Tibial artery (tissue), 4 donors: ENCODE results near the gene GCDH.

Experiments used
- DNase-seq, 2 donors: peaks; one replicate each; pipeline ENCODE4 v3.0.0-alpha.2; 2019
- H3K27ac ChIP-seq, 2 donors: fragments of 200-600 bp; sonication (generic) in 1 of 2; 1 replicate in 1 of 2; 2 replicates in 1 of 2; pipeline ENCODE4 v1.5.1; 2018 to 2019; ENCODE audit warnings: mild to moderate bottlenecking in 1 of 2
- H3K27me3 ChIP-seq, 2 donors: fragments of 200-600 bp; sonication (generic) in 1 of 2; one replicate each; pipeline versions ENCODE4 v1.5.1 to v1.6.0; 2016 to 2019
- H3K36me3 ChIP-seq, 3 donors: fragments of 200-600 bp; sonication (generic) in 2 of 3; one replicate each; pipeline ENCODE4 v1.5.1; 2016 to 2019; ENCODE audit warnings: mild to moderate bottlenecking in 2 of 3
- H3K4me1 ChIP-seq, 4 donors: fragments of 200-600 bp; sonication (generic) in 2 of 4; 1 replicate in 3 of 4; 2 replicates in 1 of 4; pipeline ENCODE4 v1.5.1; 2016 to 2019
- H3K4me3 ChIP-seq, 2 donors: fragments of 200-600 bp; sonication (generic) in 1 of 2; 1 replicate in 1 of 2; 2 replicates in 1 of 2; pipeline ENCODE4 v1.5.1; 2018 to 2019; ENCODE audit warnings: mild to moderate bottlenecking in 2 of 2
- H3K9me3 ChIP-seq, 3 donors: fragments of 200-600 bp; sonication (generic) in 1 of 3; one replicate each; pipeline ENCODE4 v1.5.1; 2016 to 2019
- CTCF ChIP-seq, 2 experiments: fragments of 200-600 bp in 1 of 2; fragments of 450-650 bp in 1 of 2; IDR thresholded peaks; one replicate each; pipeline ENCODE4 v1.5.1; 2017 to 2019; ENCODE audit warnings: antibody characterized with exemption in 2 of 2, mild to moderate bottlenecking in 1 of 2, moderate library complexity in 1 of 2
- intact Hi-C: fragments of 100-400 bp; cut with DNase I; formaldehyde crosslinking; loops from one replicate; pipeline ENCODE4 v1.15.0; 2023; ENCODE audit warnings: low total_unique reads

GCDH gene

GRCh38 chr19:12847159-12848139 is 43.5 kb upstream of the GCDH start:
- no peak overlapping the region for H3K27ac ChIP-seq
- H3K36me3 ChIP-seq: no peaks in the 10 kb centered on the region
- intact Hi-C loops: loop anchor here (5.0 kb wide), 1 partner anchor 80 kb away; no protein-coding TSS in a partner anchor
- peak; percentile 98 to 99 for TF ChIP-seq CTCF (IDR thresholded peaks at IDR 0.05)
- peaks cover 0 to 56% of the 10 kb centered on the region in 2 donors for H3K27me3 ChIP-seq
- H3K9me3 ChIP-seq: no peaks in the 10 kb centered on the region
- H3K4me3 ChIP-seq: peak overlapping the region in 1 of 2 donors; percentile 16
- DNase-seq: peak; percentile 73 to 84
- peaks cover 0 to 11% (median 6%) of the 10 kb centered on the region in 4 donors for H3K4me1 ChIP-seq

DNA sequence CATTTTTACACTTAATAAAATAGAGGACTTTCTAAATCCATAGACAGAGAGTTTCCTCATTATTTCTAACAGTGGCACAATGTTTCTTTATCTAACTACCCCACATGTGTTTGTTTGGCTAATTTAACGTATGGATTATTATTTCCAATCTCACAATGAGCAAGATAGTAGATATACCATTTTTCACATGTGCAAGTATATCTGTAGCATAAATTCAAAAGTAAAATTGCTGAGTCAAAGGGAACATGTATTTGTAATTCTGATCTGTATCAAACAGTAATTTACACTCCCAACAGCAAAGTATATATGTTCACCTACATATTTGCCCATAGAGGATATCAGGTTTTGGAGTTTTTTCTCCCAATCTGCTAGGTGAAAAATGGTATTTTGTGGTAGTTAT is 34.3 kb upstream of the GCDH start:
- intact Hi-C loops: no loop called here
- peaks cover 0 to 7% of the 10 kb centered on the region in 2 donors for H3K27me3 ChIP-seq
- H3K36me3 ChIP-seq: no peaks in the 10 kb centered on the region

DNA sequence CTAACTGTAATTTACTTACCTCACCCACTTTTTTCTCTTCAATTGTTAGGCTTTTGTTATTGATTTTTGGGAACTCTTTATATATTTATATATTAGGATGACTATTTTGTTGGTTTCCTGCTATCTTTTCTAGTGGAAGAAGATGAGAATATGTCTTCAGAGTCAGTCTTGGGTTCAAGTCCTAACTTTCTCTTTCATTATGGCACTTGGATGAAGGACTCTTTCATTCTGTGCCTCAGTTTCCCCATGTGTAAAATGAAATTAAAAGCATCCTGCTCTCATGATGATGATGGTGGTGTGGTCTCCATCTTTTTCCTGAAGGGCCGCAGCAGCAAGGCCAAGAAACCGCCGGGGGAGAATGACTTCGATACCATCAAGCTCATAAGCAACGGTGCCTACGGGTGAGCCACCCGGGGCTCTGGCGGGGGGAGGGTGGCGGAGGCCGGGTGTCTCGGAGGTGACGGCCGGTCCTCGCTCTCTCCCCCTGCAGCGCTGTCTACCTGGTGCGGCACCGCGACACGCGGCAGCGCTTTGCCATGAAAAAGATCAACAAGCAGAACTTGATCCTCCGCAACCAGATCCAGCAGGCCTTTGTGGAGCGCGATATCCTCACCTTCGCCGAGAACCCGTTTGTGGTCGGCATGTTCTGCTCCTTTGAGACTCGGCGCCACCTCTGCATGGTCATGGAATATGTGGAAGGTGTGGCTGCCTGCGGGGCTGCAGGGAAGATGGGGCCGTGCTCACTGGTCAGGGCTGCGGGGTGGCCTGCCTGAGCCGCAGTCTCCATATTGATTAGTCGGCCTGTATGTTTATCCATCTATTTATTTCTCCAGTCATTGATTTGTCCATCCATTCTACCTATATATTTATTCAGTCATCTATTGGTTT is 32.7 kb upstream of the GCDH start:
- Histone ChIP-seq H3K36me3 (no peaks in the 10 kb centered on the region), H3K4me1 (no peaks in the 10 kb centered on the region), H3K27ac (no peak overlapping the region), H3K9me3 (peaks cover 0 to 6% (median 0%) of the 10 kb centered on the region in 3 donors), H3K27me3 (no peaks in the 10 kb centered on the region), H3K4me3 (no peak overlapping the region)
- no peak for DNase-seq
- intact Hi-C loops: no loop called here
- TF ChIP-seq CTCF (IDR thresholded peaks at IDR 0.05): no peak

More for the DNA sequence above, 34.3 kb upstream of the GCDH start:
- DNase-seq: no peak
- no peak for TF ChIP-seq CTCF (IDR thresholded peaks at IDR 0.05)
- H3K9me3 ChIP-seq: peaks cover 0 to 6% (median 0%) of the 10 kb centered on the region in 3 donors
- no peak overlapping the region for H3K27ac ChIP-seq
- H3K4me3 ChIP-seq: no peak overlapping the region
- H3K4me1 ChIP-seq: no peaks in the 10 kb centered on the region

DNA sequence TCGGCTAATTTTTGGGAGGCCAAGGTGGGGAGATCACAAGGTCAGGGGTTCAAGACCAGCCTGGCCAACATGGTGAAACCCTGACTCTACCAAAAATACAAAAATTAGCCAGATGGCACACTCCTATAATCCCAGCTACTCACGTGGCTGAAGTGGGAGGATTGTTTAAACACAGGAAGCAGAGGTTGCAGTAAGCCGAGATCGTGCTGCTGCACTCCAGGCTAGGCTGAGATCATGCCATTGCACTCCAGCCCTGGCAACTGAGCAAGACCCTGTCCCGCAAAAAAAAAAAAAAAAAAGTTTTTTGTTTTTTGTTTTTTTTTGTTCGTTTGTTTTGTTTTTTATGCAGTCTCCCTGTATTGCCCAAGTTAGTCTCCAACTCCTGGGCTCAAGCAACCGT is 31.4 kb upstream of the GCDH start:
- intact Hi-C loops: no loop called here
- TF ChIP-seq CTCF (IDR thresholded peaks at IDR 0.05): no peak

GRCh38 chr19:12864143-12864542 is 26.8 kb upstream of the GCDH start:
- Histone ChIP-seq H3K4me3 (no peak overlapping the region), H3K36me3 (no peaks in the 10 kb centered on the region), H3K9me3 (no peaks in the 10 kb centered on the region), H3K27ac (no peak overlapping the region), H3K27me3 (peaks cover 0 to 39% of the 10 kb centered on the region in 2 donors), H3K4me1 (peaks cover 0 to 7% (median 6%) of the 10 kb centered on the region in 4 donors)
- DNase-seq: no peak
- intact Hi-C loops: no loop called here
- TF ChIP-seq CTCF (IDR thresholded peaks at IDR 0.05): no peak

More for the DNA sequence above, 31.4 kb upstream of the GCDH start:
- Histone ChIP-seq H3K27me3 (no peaks in the 10 kb centered on the region), H3K9me3 (peaks cover 0 to 6% (median 0%) of the 10 kb centered on the region in 3 donors), H3K4me1 (no peaks in the 10 kb centered on the region), H3K36me3 (no peaks in the 10 kb centered on the region), H3K4me3 (no peak overlapping the region), H3K27ac (no peak overlapping the region)
- DNase-seq: no peak
